Activated T-cell treated with anti-CD3 and anti-CD28 coated beads, Interleukin-2, amount 50 U/mL, for 1 hour (primary cell): Measurements from ENCODE around the gene DDX23.

Source experiments
- DNase-seq: peaks from one replicate; pipeline ENCODE4 v3.0.0-alpha.2; 2020

The DDX23 gene

DNA sequence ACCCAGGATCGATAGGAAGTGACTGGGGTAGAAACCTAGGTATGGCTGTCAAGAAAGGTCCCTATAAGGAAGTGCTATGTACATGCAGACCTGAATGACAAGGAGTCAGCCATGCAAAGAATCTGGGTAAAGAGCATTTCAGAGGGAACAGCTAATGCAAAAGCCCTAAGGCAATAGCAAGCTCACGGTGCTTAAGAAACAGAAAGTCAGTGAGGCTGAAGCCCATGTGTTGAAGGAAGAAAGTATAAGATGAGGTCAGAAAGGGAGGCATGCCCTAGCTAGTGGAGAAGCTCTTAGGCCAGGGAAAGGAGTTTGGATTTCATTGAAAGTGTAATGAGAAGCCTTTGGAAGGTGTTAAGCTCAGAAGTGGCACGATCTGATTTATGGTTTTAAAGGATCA is 57.1 kb downstream of the DDX23 start:
- no peak for DNase-seq

GRCh38 chr12:48793696-48794095 is 58.3 kb downstream of the DDX23 start:
- DNase-seq, result no peak

- DNase-seq, result no peak
These were observed 62.1 kb downstream of the DDX23 start for GRCh38 chr12:48789858-48790326.

- peak; percentile 24 for DNase-seq
These were observed 62.8 kb downstream of the DDX23 start, which contains the start of gene ADCY6 for GRCh38 chr12:48788854-48789775. ADCY6 (minus strand) TSS chr12:48789089; CDS start chr12:48783434, 5,655 bp downstream.

DNA sequence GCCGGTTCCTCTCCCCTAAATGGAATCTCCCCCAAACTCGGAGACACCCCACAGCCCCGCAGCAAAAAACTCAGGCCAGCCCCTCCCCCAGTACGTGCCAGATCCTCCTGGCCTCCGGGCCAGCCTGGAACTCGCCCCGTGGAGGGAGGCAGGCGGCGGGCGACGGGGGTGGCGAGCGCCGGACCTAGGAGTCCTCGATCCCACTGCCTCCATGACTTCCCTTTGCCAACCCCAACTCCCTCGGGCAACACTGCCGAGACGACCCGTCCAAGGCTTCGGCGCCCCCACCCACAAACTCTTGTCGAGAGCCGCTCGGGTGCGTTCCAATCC is 63.5 kb downstream of the DDX23 start:
- DNase-seq, result peak; percentile 19

DNA sequence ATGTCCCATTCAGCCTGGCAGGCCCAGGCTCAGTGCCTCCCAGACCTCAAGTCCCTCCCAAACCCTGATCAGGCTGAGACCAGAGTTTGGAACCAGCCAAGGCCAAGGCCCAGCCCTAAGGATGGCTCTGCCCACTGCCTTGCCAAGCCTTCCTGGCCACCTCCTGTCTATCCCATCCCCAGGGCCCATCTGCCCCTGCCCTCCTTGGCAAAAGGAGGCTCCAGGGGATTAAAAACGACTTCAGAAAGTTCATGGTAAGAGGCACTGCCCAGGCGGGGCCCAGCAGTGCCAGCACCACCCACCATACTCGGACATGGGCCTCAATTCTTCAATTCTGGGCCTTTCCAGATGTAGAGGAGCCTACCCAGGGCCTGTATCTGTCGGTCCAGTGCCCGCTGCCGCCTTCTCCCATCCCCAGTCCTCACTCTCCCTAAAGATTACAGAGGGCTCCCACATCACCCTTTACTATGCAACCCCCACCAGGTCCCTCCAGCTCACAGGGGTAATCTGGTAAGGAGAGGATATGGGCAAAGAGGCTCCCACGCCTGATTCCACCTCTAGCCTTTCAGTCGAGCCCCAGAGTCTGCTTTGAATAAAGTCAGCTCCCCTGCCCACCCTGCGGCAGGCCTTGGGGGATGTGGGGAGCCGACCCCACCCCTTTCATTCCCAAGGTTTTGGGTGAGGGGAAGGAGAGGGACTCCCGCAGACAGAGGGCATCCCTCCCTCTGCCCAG is 64.0 kb downstream of the DDX23 start:
- DNase-seq, result no peak

GRCh38 chr12:48786591-48787544 is 65.1 kb downstream of the DDX23 start:
- DNase-seq, result no peak

- DNase-seq, result no peak
These were observed 68.5 kb downstream of the DDX23 start for GRCh38 chr12:48783432-48783831.

- no peak for DNase-seq
These were observed 69.2 kb downstream of the DDX23 start for GRCh38 chr12:48782457-48783395.

DNA sequence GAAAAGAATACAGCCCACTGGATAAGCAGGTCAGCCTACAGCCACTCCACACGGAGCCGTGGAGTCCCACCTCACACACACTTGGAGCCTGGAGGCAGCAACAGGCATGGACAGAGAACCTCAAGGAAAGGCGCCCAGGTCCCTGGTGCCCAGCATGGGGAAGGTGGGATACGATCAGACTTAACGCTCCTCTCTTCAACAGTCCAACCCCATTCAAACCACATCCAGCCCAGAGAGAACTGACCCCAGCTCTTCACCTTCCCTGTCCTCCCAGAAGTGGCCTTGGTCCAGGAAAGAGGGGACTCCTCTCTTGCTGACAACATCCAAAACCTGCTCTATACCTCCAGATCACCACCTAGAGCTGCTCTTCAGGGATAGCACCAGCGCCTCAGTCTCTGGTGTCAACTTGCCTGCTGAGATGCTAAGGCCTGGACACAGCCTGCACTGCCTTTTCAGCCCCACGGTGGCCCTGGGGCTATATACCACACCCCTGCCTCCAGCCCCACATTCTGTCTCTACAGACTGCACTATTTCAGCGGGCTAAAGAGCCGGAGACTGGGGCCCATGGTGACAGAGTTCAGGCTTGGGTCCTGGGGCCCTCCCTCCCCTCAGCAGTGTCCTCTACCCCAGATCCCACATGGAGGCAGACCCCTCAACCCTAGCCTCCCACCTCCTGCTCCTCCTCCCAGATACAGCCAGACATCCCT is 70.1 kb downstream of the DDX23 start:
- DNase-seq, result no peak

- no peak for DNase-seq
These were observed 71.5 kb downstream of the DDX23 start for GRCh38 chr12:48780381-48781025.

- no peak for DNase-seq
These were observed 72.1 kb downstream of the DDX23 start for GRCh38 chr12:48779869-48780268.
